Measurements from ENCODE around the gene SEC14L5.

- TF ChIP-seq, protein P1, sequence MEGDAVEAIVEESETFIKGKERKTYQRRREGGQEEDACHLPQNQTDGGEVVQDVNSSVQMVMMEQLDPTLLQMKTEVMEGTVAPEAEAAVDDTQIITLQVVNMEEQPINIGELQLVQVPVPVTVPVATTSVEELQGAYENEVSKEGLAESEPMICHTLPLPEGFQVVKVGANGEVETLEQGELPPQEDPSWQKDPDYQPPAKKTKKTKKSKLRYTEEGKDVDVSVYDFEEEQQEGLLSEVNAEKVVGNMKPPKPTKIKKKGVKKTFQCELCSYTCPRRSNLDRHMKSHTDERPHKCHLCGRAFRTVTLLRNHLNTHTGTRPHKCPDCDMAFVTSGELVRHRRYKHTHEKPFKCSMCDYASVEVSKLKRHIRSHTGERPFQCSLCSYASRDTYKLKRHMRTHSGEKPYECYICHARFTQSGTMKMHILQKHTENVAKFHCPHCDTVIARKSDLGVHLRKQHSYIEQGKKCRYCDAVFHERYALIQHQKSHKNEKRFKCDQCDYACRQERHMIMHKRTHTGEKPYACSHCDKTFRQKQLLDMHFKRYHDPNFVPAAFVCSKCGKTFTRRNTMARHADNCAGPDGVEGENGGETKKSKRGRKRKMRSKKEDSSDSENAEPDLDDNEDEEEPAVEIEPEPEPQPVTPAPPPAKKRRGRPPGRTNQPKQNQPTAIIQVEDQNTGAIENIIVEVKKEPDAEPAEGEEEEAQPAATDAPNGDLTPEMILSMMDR (conservative IDR thresholded peaks at IDR 0.05; ENCODE audit: low read length) = no peak
- no peak for TF ChIP-seq EZH2phosphoT487 (IDR thresholded peaks at IDR 0.05; ENCODE audit: borderline replicate concordance)
Measured at GRCh38 chr16:5015351-5015750, 57.2 kb downstream of the SEC14L5 start.

All from Loucy (cell line).